SK-MEL-5 (cell line): ENCODE data around the gene HOXB7. TPM values are rescaled to one million over a fixed set of nuclear protein-coding genes. Genes with fewer than 3 reads are reported as not detected.

Experiments
- DNase-seq: peaks from one replicate; pipeline ENCODE4 v3.0.0-alpha.2; 2016; ENCODE audit warnings: low read depth, low spot score
- in situ Hi-C: cut with HindIII; loops from 2 replicates; pipeline ENCODE4 v1.10.0; 2016; ENCODE audit warnings: low sequenced_read_pairs, high pct_unique_total_duplicates, low pct_unique_long_range_greater_than_20kb
- total RNA-seq: library from RNA; depleted of rRNA; stranded (reverse); fragments of >200 nt; shearing (Covaris generic); gene quantifications from 2 replicates; pipeline ENCODE4 v1.2.3, GENCODE V29; 2014

HOXB7 gene
- total RNA-seq, 1 experiment from 2014 or later, result 12.1 TPM

GRCh38 chr17:48615963-48616716 lies 5.3 kb upstream of the HOXB7 start:
- in situ Hi-C loops, result no loop called here
- DNase-seq, result no peak

DNA sequence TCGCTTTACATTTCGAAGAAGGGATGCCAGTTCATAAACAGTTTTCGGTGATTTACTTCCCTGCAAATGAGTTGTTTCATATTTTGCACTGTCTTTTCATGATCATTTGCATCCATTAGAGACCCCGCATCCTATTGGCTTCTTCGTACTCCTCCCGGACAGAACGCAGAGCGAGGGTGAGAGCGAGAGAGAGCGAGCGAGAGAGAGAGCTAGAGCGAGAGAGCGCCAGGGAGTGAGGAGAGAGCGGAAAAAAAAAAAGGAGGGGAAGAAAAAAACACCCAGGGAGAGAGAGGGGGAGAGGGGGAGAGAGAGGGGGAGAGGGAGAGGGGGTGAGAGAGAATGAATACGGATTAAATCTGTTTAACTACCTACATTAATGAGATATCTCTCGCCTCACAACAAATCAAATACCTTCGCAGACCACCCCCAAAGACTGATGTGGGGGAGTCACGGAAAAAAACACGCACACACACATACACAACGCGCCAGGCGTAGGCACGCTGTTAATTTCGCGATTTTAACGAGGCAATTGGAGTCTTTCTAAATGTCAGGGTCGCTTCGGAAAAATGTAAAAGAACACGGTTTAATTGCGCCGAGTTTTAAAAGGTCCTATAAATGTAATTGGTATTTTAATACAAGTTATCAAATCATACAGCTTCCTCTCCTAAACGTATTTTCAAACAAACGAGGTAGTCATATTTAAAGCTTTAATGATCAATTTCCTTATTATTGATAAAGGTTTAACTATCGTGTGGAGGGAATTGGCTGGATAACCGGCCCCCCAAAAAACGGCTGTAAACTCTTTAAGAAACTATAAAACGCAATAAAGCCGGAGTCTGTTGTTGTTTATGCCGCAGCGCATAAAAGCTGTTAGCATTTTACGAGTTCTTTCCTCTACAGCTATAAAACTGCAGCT lies 4.5 kb upstream of the HOXB7 start, which contains the start of gene HOXB8:
Gene HOXB8, minus strand, starts transcription at position 246 of the 916 bp plus-strand sequence. CDS start 588 bp downstream, outside the sequence.
- in situ Hi-C loops, result no loop called here
- no peak for DNase-seq

DNA sequence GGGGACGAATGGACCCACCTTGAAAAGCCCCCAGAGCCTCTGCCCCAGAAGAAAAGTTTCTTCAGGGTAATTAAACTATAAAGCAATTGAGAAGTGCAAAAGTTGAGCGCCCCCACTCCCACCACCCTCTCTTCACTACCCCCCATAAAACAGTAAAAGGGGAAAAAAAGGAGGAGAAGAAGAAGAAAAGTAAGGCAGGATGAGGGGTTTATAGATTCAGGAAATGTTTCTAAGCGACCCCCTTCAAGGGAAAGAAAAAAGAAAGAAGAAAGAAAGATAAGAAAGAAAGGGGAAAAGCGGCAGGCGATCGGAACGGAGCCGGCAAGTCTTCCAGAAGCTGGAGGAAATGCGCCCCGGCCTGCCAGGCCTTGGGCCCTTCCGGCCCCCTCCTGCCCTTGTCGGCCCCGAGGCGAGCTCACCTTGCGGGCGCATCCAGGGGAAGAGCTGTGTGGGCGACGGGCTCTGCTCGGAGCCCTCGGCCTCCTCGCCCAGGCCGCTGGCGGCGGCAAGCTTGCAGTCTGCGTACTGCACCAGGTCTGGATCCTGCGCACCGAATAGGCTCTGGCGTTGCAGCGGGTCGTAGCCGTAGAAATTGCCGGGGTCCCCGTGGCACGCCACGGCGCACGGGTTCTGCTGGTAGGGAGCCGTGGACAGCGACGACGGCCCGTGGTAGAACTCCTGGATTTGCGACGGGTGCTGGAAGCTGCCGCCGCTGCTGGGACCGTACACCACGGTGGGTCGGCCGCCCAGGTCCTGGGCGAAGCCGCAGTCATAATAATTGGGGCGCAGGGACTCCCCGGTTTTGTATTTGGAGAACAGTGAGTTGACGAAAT lies 3.3 kb upstream of the HOXB7 start:
- no peak for DNase-seq
- in situ Hi-C loops, result no loop called here

DNA sequence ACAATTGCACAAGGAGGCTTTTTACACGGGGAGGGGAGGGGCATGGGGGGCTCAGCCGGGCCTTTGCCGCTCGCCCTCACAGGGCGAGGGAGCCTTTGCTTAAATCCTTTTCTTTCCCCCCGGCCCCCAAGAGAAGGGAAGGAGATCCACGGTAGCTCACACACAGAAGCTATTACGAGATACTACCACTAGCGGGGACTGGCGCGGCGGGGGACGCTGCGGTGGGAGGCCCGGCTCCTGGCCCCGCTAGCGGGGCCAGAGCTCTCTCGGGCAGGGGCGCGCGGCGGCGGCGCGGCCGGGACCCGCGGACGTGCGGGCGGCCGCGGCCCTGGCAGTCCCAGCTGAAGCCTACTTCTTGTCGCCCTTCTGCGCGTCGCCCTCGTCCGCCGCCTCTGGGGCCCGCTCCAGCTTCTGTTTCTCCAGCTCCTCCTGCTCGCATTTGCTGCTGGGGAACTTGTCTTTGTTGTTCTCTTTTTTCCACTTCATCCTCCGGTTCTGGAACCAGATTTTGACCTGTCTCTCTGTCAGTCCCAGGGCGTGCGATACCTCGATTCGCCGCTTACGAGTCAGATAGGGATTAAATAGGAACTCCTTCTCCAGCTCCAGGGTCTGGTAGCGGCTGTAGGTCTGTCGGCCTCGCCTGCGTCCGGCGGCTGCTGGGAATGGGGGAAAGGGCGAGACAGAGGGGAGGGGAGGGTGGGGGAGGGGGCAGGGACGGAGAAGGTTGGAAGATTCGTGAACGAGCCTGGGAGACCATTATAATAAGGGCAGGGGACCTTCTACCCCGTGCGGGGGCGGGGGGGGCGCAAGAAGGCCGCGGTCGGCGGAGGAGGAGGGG lies 2.3 kb upstream of the HOXB7 start:
- in situ Hi-C loops, result no loop called here
- peak; percentile 66 for DNase-seq

DNA sequence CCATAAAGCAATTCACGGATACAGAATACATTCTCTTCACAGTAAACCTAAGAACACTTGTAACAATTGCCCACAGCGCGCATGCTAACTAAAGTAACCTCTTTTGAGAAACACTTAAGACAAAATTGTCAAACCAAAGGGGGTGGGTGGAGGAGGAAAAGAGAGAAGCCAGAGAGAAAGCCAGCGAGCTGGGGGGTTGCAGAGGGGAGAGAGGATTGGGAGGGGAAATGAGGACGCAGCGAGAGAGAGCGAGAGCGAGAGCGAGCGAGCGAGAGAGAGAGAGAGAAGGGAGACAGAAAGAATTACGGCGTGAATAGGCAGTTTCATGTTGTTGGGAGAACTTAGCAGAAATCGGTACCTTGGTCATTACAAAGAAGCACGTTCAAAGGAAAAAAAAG lies 1.6 kb upstream of the HOXB7 start:
- in situ Hi-C loops, result no loop called here

GRCh38 chr17:48611681-48612455 lies 1.1 kb upstream of the HOXB7 start:
- in situ Hi-C loops, result no loop called here
- peak; percentile 43 for DNase-seq

More for the DNA sequence above, 1.6 kb upstream of the HOXB7 start:
- DNase-seq, result peak; percentile 17

GRCh38 chr17:48611213-48611612 lies 396 bp upstream of the HOXB7 start:
- DNase-seq, result peak; percentile 40
- in situ Hi-C loops, result no loop called here

GRCh38 chr17:48609759-48610281 lies 997 bp downstream of the HOXB7 start:
- in situ Hi-C loops, result no loop called here

DNA sequence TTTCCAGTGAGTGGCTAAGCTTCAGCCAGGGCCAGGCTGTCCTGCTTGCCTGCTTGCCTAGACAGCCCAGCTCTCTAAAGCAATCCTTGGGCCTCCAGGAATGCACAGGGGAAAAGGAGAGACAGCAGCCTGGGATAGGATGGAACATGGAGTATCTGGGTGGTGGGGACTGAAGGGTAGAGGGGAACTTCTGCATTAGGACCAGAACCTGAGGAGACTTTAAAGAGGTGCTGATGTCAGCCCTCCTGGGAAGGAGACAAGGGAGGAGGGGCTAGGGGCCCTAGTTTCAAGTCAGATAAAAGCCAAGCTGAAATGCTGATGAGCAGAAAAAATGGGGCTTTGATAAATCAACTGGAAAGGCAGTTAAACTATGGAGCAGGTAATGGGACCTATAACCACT lies 1.8 kb downstream of the HOXB7 start:
- DNase-seq, result no peak
- in situ Hi-C loops, result no loop called here

More at GRCh38 chr17:48609759-48610281, 997 bp downstream of the HOXB7 start:
- DNase-seq, result no peak

GRCh38 chr17:48608494-48608834 lies 2.4 kb downstream of the HOXB7 start:
- DNase-seq, result no peak
- in situ Hi-C loops, result no loop called here

DNA sequence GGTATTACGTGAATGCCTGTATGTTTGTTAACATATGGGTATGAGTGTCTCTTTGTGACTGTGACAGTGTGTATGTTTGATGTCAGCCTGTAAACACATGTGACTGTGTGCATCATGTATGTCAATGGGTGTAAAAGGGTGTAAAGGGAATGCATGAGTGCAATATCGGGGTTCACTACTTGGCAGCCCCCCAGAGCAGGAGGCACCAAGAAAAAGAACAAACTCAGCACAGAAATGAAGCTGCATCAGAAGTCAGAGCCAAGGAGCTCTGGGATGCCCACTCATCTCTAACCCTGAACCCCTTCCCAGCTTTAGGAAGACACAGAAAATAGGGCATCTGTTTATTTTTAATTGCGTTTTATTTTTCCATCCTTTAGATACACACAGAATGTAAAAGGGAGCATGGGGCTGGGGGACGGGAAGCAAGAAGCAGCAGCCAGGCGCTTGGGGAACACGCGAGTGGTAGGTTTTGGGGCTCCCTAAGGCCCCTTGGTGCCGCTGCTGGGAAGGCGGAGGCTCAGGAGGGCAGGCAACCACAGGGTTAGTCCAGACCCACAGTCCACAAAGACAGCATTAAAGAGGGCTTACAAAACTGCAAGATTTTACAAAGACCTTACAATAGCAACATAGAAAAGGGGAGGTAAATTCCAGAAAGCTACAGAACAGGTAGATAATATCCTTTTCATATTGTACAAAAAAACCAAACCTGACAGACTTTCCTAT lies 3.8 kb downstream of the HOXB7 start:
- in situ Hi-C loops, result no loop called here
- no peak for DNase-seq

- in situ Hi-C loops, result no loop called here
Observed at GRCh38 chr17:48605991-48606891, 4.6 kb downstream of the HOXB7 start.

DNA sequence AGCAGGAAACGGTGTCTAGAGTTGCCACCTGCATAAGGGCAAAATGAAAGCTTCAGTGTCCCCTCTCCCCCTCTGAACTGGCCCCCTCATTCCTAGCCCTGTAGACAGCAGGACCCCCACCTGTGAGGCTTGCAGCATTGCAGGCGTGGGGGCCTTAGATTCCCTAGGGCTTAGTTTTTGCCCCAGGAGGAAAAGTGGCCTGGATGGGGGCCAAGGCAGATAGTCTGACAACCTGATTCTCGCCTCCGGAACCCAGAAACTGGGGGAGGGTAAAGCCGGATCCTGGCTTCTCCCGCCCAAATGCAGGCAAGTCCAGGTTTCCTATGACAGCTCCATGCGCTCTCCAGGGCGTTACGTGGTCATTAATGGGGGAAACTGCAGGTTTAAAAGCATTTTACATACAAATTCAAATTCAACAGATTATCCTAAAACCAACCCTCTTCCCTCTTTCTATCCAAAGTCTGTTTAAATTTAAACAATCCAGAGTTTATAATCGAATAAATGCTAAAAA lies 5.4 kb downstream of the HOXB7 start:
- no peak for DNase-seq
- in situ Hi-C loops, result no loop called here

More at GRCh38 chr17:48605991-48606891, 4.6 kb downstream of the HOXB7 start:
- DNase-seq, result no peak

- in situ Hi-C loops, result no loop called here
- DNase-seq, result peak; percentile 58
Observed at GRCh38 chr17:48604770-48605329, 6.0 kb downstream of the HOXB7 start, which contains the start of gene HOXB6. Gene HOXB6 (minus strand): TSS chr17:48604986. CDS start chr17:48598150, 6,836 bp downstream.
